IMR-90 (cell line): ENCODE data around the gene UGGT2. TPM values are rescaled to one million over a fixed set of nuclear protein-coding genes. Genes with fewer than 3 reads are reported as not detected.

ENCODE experiments used
- ATAC-seq: fragments of 200-7000 bp; cut with Tn5 transposase; 2 replicates; pipeline ENCODE4 v1.9.1; 2020; ENCODE audit warnings: low read depth, mild to moderate bottlenecking, moderate library complexity
- BruUV-seq: library from RNA; stranded (reverse); fragments of 400-500 nt; replicated peaks from 2 replicates; lab custom pipeline; 2021; lab: Mats Ljungman, UMichigan
- CTCF ChIA-PET: fragments of 300-600 bp; formaldehyde crosslinking; extraction: SDS; loops from one replicate; lab custom pipeline; 2021; ENCODE audit warnings: antibody characterized with exemption; lab: Yijun Ruan, JAX
- POLR2A ChIA-PET: fragments of 300-600 bp; sonication (Branson Sonifier 250); formaldehyde crosslinking; loops from one replicate; lab custom pipeline; 2022; ENCODE audit warnings: antibody characterized with exemption; ENCODE audit not compliant: unreplicated experiment; lab: Charles Lee
- DNase-seq: peaks from one replicate; pipeline ENCODE4 v3.0.0; 2013
- H2AFZ ChIP-seq: replicated peaks from 2 replicates; pipeline ENCODE3; 2013; ENCODE audit warnings: low read length, mild to moderate bottlenecking; ENCODE audit not compliant: poor library complexity
- H2AK5ac ChIP-seq: 2 replicates; pipeline ENCODE4 v1.6.1; 2013; ENCODE audit warnings: low read depth, low read length, inconsistent platforms
- H2AK9ac ChIP-seq: replicated peaks from 2 replicates; pipeline ENCODE3; 2013; ENCODE audit warnings: mild to moderate bottlenecking, low read depth, low read length, moderate library complexity; ENCODE audit not compliant: poor library complexity
- H2BK120ac ChIP-seq: 2 replicates; pipeline ENCODE4 v1.6.1; 2013; ENCODE audit warnings: low read depth, low read length, inconsistent platforms
- H2BK15ac ChIP-seq: 3 replicates; pipeline ENCODE4 v1.6.1; 2013; ENCODE audit warnings: low read depth, low read length, inconsistent platforms
- H2BK20ac ChIP-seq: 2 replicates; pipeline ENCODE4 v1.6.1; 2013; ENCODE audit warnings: low read depth, mild to moderate bottlenecking, inconsistent platforms, low read length, moderate library complexity
- H2BK5ac ChIP-seq: 2 replicates; pipeline ENCODE4 v1.6.1; 2013; ENCODE audit warnings: mild to moderate bottlenecking, low read depth, low read length, inconsistent platforms; ENCODE audit not compliant: poor library complexity, severe bottlenecking
- H3K14ac ChIP-seq: replicated peaks from 2 replicates; pipeline ENCODE4 v1.6.1; 2013; ENCODE audit warnings: low read depth, low read length, inconsistent platforms
- H3K18ac ChIP-seq: 2 replicates; pipeline ENCODE4 v1.6.1; 2013; ENCODE audit warnings: low read depth, low read length, control low read depth
- H3K23ac ChIP-seq: 2 replicates; pipeline ENCODE4 v1.6.1; 2013; ENCODE audit warnings: low read depth, low read length, inconsistent platforms
- H3K27ac ChIP-seq: 2 replicates; pipeline ENCODE4 v1.5.1; 2013; ENCODE audit warnings: mild to moderate bottlenecking, control low read depth, low read length; ENCODE audit not compliant: insufficient read depth
- H3K27me3 ChIP-seq: 2 replicates; pipeline ENCODE4 v1.6.1; 2013; ENCODE audit warnings: low read length; ENCODE audit not compliant: control insufficient read depth, insufficient read depth
- H3K36me3 ChIP-seq: 2 replicates; pipeline ENCODE4 v1.6.1; 2013; ENCODE audit warnings: low read length, mixed read lengths; ENCODE audit not compliant: control insufficient read depth, insufficient read depth
- H3K4ac ChIP-seq: 2 replicates; pipeline ENCODE4 v1.6.1; 2013; ENCODE audit warnings: low read depth, low read length, inconsistent platforms
- H3K4me1 ChIP-seq: 2 replicates; pipeline ENCODE4 v1.6.1; 2013; ENCODE audit warnings: low read length, mixed read lengths; ENCODE audit not compliant: control insufficient read depth, insufficient read depth
- H3K4me2 ChIP-seq: 2 replicates; pipeline ENCODE4 v1.6.1; 2013; ENCODE audit warnings: low read depth, mild to moderate bottlenecking, control low read depth, low read length, moderate library complexity
- H3K4me3 ChIP-seq: 2 replicates; pipeline ENCODE4 v1.5.1; 2013; ENCODE audit warnings: low read depth, mild to moderate bottlenecking, control low read depth, low read length, moderate library complexity; ENCODE audit not compliant: insufficient read depth
- H3K56ac ChIP-seq: 2 replicates; pipeline ENCODE4 v1.6.1; 2013; ENCODE audit warnings: low read length, inconsistent platforms; ENCODE audit not compliant: insufficient read depth; ENCODE audit errors: extremely low read depth
- H3K79me1 ChIP-seq, 2 experiments: 2 replicates each; pipeline ENCODE4 v1.6.1; 2013; ENCODE audit warnings: low read length in 2 of 2, inconsistent platforms in 1 of 2, low read depth in 1 of 2
- H3K9ac ChIP-seq: 2 replicates; pipeline ENCODE4 v1.6.1; 2013; ENCODE audit warnings: low read depth, low read length, control low read depth
- H3K9me1 ChIP-seq: 2 replicates; pipeline ENCODE4 v1.6.1; 2013; ENCODE audit warnings: low read length, inconsistent platforms; ENCODE audit not compliant: insufficient read depth
- H3K9me3 ChIP-seq: 2 replicates; pipeline ENCODE4 v1.6.1; 2013; ENCODE audit warnings: low read length; ENCODE audit not compliant: control insufficient read depth, insufficient read depth
- H4K20me1 ChIP-seq: 2 replicates; pipeline ENCODE4 v1.6.1; 2013; ENCODE audit warnings: low read length, inconsistent platforms; ENCODE audit not compliant: insufficient read depth
- H4K5ac ChIP-seq: 2 replicates; pipeline ENCODE4 v1.6.1; 2013; ENCODE audit warnings: mild to moderate bottlenecking, low read depth, low read length, control low read depth
- H4K8ac ChIP-seq, 2 experiments: 2 replicates each; pipeline ENCODE4 v1.6.1; 2013; ENCODE audit warnings: low read depth in 2 of 2, low read length in 2 of 2, control low read depth in 1 of 2, inconsistent platforms in 1 of 2
- H4K91ac ChIP-seq: 2 replicates; pipeline ENCODE4 v1.6.1; 2013; ENCODE audit warnings: low read depth, low read length, inconsistent platforms; ENCODE audit not compliant: insufficient read depth
- BHLHE40 ChIP-seq: fragments of 150-350 bp; IDR thresholded peaks from 2 replicates; pipeline ENCODE4 v1.6.1; 2016; ENCODE audit warnings: mild to moderate bottlenecking, low read depth, low read length
- ELK1 ChIP-seq: fragments of 150-350 bp; IDR thresholded peaks from 2 replicates; pipeline ENCODE4 v1.6.1; 2016; ENCODE audit warnings: low read depth, mild to moderate bottlenecking, low read length, moderate library complexity, borderline replicate concordance
- NFE2L2 ChIP-seq: fragments of 150-350 bp; IDR thresholded peaks from 2 replicates; pipeline ENCODE4 v1.6.1; 2016; ENCODE audit warnings: low read depth, mild to moderate bottlenecking, low read length
- RCOR1 ChIP-seq: IDR thresholded peaks from 2 replicates; pipeline ENCODE4 v1.6.1; 2012; ENCODE audit warnings: mild to moderate bottlenecking, low read length, improper control_type of control experiment; ENCODE audit not compliant: insufficient replicate concordance
- USF2 ChIP-seq: fragments of 150-350 bp; IDR thresholded peaks from 2 replicates; pipeline ENCODE4 v1.6.1; 2017; ENCODE audit warnings: mild to moderate bottlenecking, antibody characterized with exemption, low read length, low read depth
- WGBS, 2 experiments: methylation state at CpG; one replicate each; pipeline versions ENCODE4 v1.1.5 to v1.1.7; 2013; ENCODE audit warnings: missing lambda C conversion rate in 2 of 2; ENCODE audit not compliant: insufficient read length in 1 of 2; ENCODE audit errors: extremely low coverage in 2 of 2; 5-methylcytosine and 5-hydroxymethylcytosine counted together
- dilution Hi-C: fragments of 300-500 bp; cut with HindIII; formaldehyde crosslinking; loops from one replicate; pipeline ENCODE4 v1.14.3; 2018; ENCODE audit warnings: low sequenced_read_pairs; ENCODE audit not compliant: unreplicated experiment
- in situ Hi-C: fragments of 300-500 bp; cut with MboI; formaldehyde crosslinking; loops from 3 replicates; pipeline ENCODE4 v1.14.3; 2019; ENCODE audit warnings: low sequenced_read_pairs, inconsistent platforms, mixed read lengths
- intact Hi-C: fragments of 100-400 bp; cut with micrococcal nuclease; formaldehyde crosslinking; loops from 2 replicates; pipeline ENCODE4 v1.10.0; 2022
- polyA plus RNA-seq, 3 experiments: library from polyadenylated mRNA; depleted of rRNA; stranded (reverse); fragments of >200 nt; gene quantifications; 2 replicates each; pipeline ENCODE4 v1.2.3, GENCODE V29; 2012; ENCODE audit warnings: low replicate concordance in 1 of 3
- total RNA-seq: library from RNA; depleted of rRNA; stranded (reverse); fragments of >200 nt; gene quantifications from 2 replicates; pipeline ENCODE4 v1.2.3, GENCODE V29; 2012

Gene UGGT2
- total and polyA plus RNA-seq, 2 of the 4 experiments (the other 2 are of a cell fraction): 21.4 to 40.1 TPM

- no peak overlapping the region for H3K23ac ChIP-seq
- H2BK20ac ChIP-seq: no peak overlapping the region
- H2AFZ ChIP-seq: no peak overlapping the region
- H3K4ac ChIP-seq: no peak overlapping the region
- no peak overlapping the region for H2BK120ac ChIP-seq
- 86% methylated on average over 1 of the region's 5 CpGs; no CpG with 5 or more reads in 1 of the 2 experiments for WGBS, 2 experiments
- CTCF ChIA-PET: interaction anchor here (0.6 kb wide), 1 partner anchor 691 kb away, joined by 4 read pairs; no protein-coding TSS in a partner anchor
- intact Hi-C loops (no loop called here), in situ Hi-C loops (no loop called here), dilution Hi-C loops (no loop called here)
- no peak overlapping the region for H3K9ac ChIP-seq
- no peak for DNase-seq
- no peak overlapping the region for H3K18ac ChIP-seq
- no peak overlapping the region for H4K5ac ChIP-seq
- no peak for ATAC-seq
- H2BK5ac ChIP-seq: no peak overlapping the region
- H3K9me3 ChIP-seq: no peaks in the 10 kb centered on the region
- POLR2A ChIA-PET: no interaction called here
- no peaks in the 10 kb centered on the region for H3K9me1 ChIP-seq
- H3K27me3 ChIP-seq: peaks cover 4% of the 10 kb centered on the region
- no peaks in the 10 kb centered on the region for H3K4me1 ChIP-seq
- no peak overlapping the region for H4K8ac ChIP-seq
- no peaks in the 10 kb centered on the region for H3K36me3 ChIP-seq
- no peak overlapping the region for H3K4me3 ChIP-seq
- H3K14ac ChIP-seq: no peak overlapping the region
- H4K20me1 ChIP-seq: no peaks in the 10 kb centered on the region
- no TSS peak for BruUV-seq
- no peak overlapping the region for H3K27ac ChIP-seq
- H2AK5ac ChIP-seq: no peak overlapping the region
- no peaks in the 10 kb centered on the region for H3K79me1 ChIP-seq
- no peak overlapping the region for H2AK9ac ChIP-seq
- H2BK15ac ChIP-seq: no peak overlapping the region
- H3K56ac ChIP-seq: no peak overlapping the region
- H4K91ac ChIP-seq: no peak overlapping the region
- no peak overlapping the region for H3K4me2 ChIP-seq
- TF ChIP-seq USF2 (no peak), RCOR1 (no peak), NFE2L2 (no peak), BHLHE40 (no peak), ELK1 (no peak)
Observed at GRCh38 chr13:96080676-96081075, 27.5 kb upstream of the UGGT2 start.
